HL-60 (cell line): ENCODE data around the gene LGR6.

Experiments
- POLR2AphosphoS5 ChIP-seq: IDR thresholded peaks from 2 replicates; pipeline ENCODE4 v1.6.1; 2012; ENCODE audit warnings: low read depth
- TF ChIP-seq, protein P1 (sequence below): IDR thresholded peaks from one replicate; pipeline ENCODE4 v1.5.1; 2011; ENCODE audit warnings: low read length, control low read depth, inconsistent platforms; ENCODE audit not compliant: insufficient read depth

DNA sequence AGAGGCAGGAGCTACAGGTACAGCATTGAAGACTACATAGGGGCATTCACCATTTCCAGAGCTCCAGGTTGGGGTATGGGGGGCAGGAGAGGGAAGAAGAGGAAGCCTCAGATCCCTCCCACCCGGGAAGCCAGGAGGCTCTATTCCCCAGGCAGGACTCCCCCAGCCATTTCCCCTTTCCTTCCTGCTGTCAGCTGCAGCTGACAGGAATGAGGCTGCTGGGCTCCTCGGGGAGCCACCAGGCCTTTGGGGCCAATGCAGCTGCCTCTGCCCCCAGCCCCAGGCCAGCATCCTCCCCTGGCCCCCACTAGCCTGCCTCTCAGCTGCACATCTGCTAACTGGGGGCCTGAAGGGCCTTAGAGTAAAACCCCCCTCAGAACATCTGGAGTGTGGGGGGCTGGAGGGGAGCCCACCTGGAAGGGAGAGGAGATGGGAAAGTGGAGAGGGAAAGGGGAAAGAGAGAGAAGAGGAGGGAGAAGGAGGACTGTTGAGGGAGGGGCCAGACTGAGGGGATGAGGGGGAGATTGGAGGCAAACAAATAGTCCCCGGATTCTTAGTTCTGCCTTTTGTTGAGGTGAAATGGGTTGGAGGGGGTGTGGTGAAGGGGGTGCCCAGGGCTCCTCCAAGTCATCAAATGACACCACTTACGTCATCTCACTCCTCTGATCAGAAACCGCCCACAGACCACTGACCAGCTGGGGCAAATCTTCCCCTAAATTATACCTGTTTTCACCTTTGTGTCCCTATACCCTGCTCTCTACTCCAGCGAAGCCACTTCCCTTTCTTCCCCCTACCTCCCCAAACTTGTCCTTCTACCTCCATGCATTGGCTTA is 58.0 kb downstream of the LGR6 start:
- no peak for TF ChIP-seq POLR2AphosphoS5
- TF ChIP-seq, protein P1, sequence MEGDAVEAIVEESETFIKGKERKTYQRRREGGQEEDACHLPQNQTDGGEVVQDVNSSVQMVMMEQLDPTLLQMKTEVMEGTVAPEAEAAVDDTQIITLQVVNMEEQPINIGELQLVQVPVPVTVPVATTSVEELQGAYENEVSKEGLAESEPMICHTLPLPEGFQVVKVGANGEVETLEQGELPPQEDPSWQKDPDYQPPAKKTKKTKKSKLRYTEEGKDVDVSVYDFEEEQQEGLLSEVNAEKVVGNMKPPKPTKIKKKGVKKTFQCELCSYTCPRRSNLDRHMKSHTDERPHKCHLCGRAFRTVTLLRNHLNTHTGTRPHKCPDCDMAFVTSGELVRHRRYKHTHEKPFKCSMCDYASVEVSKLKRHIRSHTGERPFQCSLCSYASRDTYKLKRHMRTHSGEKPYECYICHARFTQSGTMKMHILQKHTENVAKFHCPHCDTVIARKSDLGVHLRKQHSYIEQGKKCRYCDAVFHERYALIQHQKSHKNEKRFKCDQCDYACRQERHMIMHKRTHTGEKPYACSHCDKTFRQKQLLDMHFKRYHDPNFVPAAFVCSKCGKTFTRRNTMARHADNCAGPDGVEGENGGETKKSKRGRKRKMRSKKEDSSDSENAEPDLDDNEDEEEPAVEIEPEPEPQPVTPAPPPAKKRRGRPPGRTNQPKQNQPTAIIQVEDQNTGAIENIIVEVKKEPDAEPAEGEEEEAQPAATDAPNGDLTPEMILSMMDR = no peak
